Measurements from ENCODE around the gene NRN1.

The NRN1 gene

DNA sequence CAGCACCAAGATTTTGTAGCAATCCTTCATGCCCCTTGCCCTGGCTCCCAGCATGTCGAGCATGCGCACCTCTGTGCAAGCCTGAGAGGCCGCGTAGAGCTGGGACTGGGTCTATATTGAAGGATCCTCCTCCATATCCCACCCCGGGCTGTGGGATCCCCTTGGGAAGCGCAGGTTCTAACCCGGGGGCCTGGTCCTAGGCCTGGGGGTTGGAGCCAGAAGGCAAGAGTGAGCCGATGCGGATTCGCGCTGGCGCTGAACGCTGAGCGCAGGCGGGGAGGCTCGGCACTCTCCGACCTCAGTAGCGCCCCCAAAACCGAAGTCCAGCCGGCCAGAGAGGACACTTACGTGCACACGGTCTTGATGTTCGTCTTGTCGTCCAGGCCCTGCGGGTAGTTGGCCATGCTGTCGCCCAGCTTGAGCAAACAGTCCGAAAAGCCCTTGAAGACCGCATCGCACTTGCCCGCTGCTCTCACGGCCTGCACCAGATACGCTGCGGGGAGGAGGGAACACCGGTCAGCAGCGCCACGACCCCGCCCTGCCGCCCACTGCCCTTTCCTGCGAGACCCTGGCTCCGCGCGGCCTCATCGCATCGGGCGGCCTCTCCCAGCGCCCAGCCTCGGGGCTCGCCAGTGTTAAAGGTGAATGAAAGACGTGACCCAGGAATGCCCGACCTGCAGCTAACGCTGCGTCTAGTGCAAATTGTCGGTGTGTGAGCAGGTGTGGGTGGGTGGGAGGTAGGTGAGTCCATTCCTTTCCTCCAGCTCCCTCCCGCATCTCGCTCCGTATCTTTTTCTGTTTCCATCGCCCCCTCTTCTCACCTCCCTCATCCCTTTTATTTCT is 4.5 kb downstream of the NRN1 start:
- peak; percentile 27 for DNase-seq (ENCODE audit: low spot score)

DNA sequence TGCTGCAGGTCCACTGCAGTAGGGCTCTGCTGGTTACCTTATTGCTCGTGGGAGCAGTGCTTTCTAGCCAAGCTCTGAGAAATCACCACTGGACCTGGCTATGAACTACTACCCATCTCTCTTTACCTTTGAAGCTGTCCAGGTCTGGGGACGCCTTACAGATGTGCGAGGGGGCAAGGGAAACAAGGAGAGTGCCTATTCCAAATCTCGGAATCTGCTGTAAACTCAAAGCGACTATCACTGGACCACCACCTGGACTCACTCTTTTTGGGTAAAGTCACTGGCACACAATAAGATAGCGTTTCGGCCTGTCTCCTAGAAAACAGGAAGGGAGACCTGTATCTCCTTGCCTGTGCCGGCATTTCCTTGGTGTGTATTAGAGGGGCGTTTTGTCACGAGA is 5.3 kb downstream of the NRN1 start:
- DNase-seq (ENCODE audit: low spot score): no peak

DNA sequence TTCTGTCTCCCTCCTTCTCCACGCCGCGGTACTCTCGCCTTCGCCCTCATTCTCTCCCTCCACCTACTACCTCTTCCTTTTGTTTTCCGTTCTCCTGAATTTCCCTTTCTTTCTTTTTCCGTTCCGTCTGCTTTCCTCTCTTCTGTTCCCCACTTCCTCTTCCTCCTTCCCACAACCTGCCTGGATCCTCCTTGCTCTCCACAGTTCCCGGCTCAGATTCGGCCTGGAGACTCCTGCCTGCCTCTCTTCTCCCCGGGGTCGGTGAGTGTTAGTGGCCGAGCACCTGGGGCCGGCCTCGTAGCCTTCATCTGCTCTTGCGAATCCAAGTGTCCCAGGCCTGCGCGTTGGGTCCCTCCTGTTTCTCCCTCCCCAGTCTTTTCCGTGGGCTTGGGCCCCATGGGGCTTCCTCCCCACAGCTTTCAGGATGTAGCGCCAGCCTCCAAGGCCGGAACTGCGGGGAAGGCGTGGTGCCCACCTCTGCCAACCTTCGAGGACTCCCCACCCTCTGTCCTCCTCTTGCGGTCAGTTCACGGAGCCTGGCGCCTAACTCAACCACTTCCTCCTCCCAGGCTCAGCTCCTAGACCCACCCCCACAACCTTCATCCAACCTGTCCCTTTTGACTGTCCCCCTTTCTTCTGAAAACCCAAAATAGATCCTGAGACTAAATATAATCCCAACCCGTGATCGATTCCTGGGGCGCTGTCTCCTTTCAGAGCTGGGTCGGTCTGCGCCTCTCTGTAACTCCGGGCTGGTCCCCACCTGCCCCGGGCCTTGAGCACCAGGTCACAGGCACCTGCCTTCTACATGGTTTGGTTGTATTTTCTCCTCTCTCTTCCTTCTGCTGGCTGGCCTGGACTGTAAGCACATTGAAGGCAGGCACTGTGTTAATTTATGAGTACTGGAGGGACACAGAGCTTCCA is 6.8 kb downstream of the NRN1 start:
- no peak for DNase-seq (ENCODE audit: low spot score)

DNA sequence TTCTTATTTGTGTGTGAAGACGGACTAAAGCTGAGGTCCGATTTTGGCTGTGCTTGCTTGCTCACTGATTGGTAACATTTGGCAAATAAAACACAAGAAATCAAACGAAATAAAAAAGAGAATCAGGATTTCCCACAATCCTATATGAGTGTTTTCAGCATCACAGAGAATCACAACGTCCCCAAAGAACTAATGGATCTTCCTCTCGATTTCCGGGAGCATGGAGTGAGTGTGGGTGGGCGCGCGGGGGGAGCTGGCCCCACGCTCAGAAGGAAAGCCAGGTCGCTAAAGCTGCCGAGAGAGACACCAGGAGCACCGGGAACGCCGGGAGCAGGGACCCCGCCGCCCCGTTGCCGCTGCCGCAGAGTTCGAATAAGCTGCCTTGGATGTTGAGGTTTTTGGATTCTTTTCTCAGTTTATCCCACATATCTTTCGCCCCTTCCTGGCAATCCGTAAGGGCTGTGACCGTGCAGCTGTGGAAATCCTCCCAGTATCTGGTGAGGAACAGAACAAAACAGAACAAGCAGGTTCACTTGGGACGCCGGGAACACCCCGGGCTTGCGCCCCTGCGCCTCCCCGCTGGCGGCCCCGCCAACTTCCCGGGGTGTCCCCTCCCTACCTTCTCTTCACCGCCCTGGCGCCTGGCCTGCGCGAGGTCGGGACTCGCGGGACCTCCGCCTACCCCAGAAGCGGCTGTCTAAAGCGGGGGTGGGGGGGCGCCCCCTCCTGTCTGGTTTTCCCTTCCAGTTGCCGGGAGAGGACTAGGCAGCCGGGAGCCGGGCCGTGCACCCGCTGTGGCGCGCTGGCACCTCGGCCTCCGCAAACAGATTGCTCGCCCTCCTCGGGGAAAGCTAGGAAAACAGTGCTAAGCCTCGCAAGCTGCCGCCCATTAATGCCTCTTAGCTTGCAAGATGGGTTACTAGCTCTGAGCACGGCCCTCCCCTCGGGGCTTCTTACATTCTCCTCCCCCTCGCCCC is 7.7 kb downstream of the NRN1 start:
- peak; percentile 68 for DNase-seq (ENCODE audit: low spot score)

DNA sequence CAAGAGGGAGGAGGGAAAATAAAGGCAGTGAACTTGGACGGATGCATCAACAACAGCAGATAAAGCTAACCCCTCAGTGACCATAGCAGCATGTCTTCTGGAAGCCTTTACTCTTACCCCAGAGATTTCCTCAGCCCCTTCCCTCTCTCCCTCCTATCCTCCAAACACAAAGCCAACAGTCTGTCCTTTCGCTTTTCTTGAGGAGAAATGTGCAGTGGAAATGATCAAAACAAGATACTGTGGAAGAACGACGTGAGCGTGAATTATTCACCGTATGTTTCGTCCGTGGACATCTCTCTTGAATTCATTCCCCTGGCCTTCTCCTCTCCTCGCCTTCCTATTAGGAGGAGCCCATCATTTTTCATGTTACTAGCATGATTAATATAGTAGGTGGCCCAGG is 8.5 kb downstream of the NRN1 start:
- DNase-seq (ENCODE audit: low spot score): no peak

DNA sequence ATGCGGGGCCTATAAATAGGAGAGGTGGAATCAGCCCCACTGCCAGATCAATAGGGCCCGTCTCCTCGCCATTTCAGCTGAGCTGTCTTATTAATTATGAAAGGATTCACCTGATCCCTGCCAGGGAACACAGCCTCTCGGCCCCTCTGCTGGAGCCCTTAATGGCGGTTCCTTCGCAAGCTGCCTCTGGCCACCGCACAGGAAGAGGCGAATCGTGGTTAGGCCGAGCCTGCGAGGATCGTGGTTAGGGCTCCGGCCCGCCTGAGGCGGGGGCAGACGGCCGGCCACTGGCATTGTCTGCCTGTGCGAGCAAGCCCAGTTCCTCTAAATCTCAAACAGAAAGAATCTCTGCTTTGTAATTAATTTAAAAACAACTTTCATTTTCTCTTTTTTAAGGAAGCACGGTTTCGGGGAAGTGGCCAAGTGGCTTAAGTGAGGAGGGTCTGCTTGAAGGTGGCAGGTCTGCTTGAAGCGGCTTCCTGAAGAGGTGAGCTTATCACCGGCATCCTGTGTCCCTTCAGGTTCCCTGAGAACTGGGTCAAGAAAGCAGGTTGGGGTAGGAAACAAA is 9.2 kb downstream of the NRN1 start:
- peak; percentile 52 for DNase-seq (ENCODE audit: low spot score)

DNA sequence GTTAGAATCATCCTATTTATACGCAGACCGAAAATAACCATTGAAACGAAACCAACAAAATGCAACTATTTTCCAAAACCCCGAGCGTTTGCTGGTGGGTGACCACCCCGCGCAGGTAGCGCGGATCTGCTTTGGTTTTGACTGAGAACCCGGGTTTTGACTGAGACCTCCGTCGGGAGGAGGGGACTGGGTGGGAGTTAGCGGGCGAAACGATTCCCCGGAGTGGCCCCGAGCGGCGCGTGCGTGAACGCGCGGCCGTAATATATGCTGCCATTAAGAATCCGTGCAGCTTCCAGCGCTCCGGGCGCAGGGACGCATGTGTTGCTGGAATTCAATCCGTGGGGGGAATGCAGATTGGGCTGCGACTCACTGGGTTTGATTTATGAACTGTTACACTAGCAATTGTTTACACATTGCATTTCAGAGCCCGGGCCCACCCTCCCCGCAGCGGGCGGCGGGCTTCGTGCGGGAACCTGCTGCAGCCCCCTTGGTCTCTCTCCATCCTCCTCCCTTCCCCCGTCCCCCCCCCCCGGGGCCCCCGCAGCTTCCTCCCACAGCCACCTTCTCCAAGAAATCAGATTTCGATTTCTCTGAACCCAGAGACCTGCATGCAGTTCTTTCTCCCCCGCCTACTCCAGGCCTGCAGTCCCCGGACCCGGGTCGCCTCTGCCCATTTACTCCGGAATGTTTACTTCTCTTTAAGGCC is 9.9 kb downstream of the NRN1 start:
- DNase-seq (ENCODE audit: low spot score): peak; percentile 74

DNA sequence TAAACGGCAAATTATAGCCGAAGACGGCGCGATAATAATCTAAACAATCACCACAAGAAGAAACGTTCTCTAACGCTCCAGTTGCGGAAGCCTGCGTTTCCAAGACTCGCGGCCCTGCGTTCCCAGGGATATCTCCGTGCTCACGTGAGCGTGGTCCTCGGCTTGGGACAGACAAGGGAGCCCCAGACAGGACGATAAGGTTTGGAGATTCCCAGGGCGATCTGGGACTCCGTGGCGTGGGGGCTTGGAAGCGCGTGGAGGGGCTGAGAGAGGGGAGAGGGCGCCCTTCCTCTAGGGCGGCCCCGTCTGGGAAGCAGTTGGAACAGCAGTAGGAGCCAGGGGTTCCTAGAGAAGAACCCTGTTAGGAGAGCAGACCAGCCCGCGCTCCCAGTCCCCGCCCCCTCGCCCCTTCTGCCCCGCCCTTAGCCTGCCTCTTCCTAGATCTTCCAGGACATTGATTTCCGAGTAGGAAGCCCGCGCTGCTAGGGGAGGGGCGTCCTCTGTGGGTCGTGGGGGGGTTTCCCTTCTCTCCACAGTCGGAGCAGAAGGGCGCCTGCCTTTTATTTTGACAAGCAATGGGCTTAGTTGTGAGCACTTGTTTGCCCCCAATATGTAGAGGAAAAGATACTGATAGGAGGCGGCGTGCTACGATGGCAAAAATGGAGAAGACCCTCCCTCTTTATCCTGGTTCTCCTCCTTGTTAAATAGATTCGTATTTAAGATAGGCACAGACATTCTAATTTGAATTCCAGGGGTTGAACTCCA is 10.6 kb downstream of the NRN1 start:
- peak; percentile 88 for DNase-seq (ENCODE audit: low spot score)

DNA sequence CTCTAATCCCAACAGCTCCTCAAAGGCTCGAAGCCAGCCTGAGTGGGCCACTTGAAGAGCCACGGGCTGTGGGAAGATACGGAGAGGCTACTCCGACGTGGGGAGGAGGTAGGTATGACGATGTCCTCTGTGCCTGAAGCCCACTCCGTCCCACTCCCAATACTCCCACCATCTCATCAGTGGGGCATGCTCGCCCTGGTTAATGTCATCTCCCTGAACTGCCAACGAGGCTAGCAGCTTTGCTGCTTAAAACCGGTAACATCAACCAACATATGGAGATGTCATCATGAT is 11.1 kb downstream of the NRN1 start:
- no peak for DNase-seq (ENCODE audit: low spot score)

DNA sequence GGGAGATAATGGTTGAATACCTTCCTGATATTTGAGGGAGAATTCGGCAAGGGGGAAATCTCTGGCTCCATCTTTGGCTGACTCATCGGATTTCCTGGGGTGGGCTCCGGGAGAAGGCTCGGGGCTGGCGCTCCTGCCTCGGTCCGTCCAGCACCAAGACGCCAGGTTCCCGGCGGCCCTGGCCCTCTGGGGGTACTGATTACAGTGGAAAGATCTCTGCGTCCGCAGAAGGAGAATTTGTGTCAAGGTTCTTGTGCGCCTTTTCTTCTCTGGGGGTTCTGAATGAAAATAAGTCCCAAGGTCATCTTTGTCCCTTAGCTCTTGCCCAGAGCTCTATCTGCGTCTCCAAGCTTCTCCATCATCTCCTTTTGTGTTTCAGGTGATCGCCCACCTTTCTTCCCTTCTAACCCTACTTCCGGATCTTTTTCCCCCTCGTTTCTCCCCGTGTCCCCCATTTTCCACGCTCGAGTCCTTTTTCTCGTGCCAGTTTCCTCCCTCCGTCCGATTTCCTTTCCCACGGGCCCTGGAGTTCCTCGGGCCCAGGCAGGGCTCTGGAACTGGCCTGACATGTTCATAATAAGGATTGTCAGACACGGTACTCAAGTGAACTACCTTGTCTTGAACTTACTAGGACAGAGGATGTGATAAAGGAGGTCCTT is 11.6 kb downstream of the NRN1 start:
- DNase-seq (ENCODE audit: low spot score): no peak

DNA sequence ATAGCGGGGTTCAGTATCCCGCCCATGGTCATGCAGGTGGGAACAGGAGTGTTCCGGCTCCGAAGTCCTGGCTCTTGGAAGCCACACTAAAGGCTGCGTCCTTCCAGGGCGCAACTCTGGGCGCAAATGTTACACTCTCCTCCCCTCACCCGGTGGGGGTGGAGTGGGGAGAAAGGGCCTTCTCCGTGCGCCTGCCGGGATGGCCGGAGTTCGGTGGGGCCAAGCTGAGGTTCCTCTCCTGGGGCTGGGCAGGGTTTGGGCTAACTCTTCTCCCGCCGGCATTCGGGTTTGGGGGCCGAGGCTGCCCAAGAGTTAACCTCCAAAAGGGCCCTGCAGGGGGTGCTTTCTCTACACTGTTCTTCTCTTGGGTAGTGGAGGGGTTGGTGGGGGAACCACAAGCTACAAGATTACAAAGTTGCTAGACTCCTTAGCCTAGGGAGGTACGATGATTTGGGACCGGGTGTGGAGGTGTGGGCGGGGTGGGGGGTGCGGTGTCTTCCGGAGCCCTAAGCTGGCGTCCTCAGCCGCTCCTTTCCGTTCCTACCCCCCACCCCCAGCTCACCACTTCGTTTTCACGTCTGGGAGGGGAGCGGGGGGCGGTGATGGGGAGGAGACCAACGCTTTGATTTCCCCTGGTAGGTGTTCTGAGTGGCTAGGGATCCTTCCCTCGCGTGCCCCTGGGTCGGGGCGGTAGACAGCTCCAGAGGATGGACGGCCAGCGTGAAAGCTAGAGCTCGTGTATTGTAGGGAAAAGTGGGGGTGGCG is 12.3 kb downstream of the NRN1 start:
- DNase-seq (ENCODE audit: low spot score): no peak

DNA sequence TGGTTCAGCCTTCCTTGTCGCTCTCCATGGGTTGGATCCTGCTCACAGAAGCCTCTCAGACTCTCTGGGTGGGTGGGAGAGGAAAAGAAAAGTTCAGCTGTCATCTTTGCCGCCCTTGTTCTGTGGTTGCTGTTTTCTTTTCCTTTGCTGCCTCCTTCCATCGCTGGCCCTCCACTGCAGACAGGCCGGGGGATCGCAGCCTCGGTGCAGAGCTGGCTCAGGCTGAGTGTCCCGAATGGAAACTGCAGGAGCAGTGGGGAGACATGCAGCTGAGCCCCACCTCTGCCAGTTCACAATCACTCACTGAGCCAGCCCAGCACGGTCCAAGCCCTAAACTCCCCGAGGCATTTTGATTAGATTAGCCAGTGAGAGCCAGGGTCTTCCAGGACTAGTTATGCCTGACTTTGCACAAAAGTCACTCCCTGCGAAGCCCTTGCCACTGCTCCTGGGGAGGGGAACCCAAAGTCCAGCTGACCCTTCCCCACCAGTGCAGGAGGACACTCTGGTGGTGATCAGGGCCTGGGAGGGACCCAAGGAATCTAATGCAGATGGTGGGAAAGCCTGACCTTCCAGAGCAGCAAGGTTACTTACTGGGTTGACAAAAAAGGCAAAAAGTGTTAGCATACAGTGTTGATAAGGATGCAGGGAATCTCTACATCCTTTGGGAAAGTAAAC is 14.0 kb downstream of the NRN1 start:
- DNase-seq (ENCODE audit: low spot score): no peak

DNA sequence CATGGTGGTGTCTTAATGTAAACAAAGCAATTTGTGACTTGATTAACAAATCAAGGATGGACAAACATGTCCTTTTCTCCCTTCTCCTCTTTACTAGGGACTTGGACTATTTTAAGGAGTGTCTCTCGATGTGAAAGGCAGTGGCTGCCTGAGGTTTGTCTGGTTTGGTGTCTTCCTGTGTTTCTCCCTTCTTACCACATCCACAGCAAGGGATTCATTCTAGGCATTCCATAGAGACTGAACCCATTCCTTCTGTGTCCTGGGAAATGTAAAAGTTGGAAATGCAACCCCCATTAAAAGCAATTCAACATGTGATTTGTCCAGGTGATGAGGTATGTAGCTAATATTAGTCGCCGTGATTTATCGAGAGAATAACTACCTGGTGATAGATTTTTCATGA is 15.9 kb downstream of the NRN1 start:
- DNase-seq (ENCODE audit: low spot score): peak; percentile 35

DNA sequence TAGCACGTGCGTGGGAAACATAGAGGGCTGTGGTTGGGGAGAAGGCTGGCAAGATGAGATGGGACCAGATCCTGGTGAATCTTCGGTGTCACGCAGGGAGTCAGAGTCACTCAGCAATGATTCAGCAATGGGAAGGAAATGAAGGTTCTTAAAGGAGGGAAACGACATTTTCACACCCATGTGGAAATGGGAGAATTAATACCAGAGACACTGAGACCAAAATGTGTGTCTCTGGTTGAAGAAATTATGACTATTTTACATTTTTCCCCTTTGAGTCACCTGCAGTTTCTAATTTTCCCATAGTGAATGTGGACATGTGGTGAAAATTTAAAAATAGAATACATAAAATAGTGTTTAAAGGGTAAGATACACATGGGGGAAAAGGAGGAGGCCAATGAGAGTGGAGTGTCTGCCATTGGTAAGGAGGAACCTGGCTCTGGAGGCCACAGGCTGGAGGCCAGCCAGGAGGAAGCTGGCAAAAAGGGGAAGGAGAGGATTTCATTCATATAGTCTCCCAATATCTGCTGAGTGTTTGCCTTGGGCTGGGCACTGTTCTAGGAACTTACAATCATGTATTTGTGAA is 17.5 kb downstream of the NRN1 start:
- peak; percentile 89 for DNase-seq (ENCODE audit: low spot score)

DNA sequence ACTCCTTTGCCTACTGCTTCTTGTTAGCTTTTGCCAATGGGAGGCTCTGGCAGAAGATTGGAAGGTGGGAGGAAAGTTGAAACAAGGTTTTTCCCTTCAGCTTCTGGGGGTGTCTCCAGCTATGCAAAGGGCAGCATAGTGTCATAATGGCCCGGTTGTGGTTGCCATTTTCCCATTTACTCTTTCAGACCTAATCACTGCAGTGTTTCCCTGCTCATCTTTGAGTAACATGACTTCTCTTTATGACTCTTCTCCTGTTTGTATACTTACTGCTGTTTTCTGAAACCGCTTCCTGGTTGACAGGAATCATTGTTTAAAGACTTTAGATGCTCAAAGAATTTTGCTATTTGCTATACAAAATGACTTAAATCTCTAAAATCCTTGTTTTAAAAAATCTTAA is 19.9 kb downstream of the NRN1 start:
- DNase-seq (ENCODE audit: low spot score): no peak

DNA sequence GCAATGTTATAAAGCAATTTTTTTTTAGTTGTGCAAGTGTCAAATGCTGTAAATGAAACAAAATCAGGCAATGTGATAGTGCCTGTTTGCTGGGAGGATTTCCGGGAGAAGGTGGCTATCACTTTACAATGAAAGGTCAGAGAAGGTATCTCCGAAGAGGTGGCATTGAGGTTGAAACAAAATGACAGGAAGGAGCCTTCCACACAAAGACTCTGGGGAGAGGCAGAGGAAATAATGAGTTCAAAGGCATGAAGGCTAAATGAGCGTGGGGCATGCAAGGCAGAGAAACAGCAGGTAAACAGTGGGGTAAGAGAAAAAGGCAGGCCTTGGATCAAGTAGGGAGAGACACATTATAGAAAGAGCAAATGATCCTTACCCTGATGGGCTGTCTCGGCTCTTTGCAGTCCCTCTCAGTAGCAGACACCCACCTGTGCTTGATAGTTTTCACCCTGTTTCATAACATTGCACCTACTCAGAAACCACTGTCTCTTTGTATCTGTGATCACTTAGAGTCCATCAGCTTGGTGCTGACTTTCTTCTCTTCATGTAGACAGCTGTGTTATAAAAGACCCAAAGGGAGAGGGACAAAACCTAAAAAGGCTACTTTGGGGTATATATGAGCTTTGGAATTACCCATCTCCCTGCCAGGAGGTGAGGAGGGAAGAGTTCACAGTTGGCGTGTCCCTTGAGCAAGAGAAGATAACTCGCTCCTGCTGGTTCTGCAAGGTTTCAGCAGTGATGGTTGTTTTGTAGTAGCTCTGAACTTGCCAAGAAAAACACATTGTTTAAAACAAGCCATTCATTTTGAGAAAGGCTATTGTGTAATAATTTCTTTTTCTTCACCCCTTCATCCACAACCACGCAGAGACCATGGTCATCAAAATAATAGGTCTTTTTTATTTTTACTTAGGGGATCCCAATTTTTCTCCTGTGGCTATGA is 22.3 kb downstream of the NRN1 start:
- DNase-seq (ENCODE audit: low spot score): no peak

Measured in AG20443 (cell line).